Gastrocnemius medialis (tissue), 4 donors: ENCODE data around the gene SLC46A1. TPM values are rescaled to one million over a fixed set of nuclear protein-coding genes. Genes with fewer than 3 reads are reported as not detected.

Source experiments
- ATAC-seq, 2 donors: fragments of 150-250 bp; one replicate each; pipeline ENCODE4 v1.9.1; 2016
- DNase-seq, 2 donors: peaks; one replicate each; pipeline ENCODE4 v3.0.0-alpha.2; 2019
- H3K27ac ChIP-seq, 4 donors: fragments of 200-600 bp; sonication (generic); 1 replicate in 1 of 4; 2 replicates in 3 of 4; pipeline ENCODE4 v1.5.1; 2016 to 2018; ENCODE audit warnings: mild to moderate bottlenecking in 2 of 4, moderate library complexity in 1 of 4
- H3K27me3 ChIP-seq, 3 donors: fragments of 200-600 bp; sonication (generic) in 2 of 3; 1 replicate in 1 of 3; 2 replicates in 2 of 3; pipeline versions ENCODE4 v1.5.1 to v1.6.0; 2016 to 2019; ENCODE audit warnings: mild to moderate bottlenecking in 1 of 3, moderate library complexity in 1 of 3
- H3K36me3 ChIP-seq, 2 donors: fragments of 200-600 bp; sonication (generic) in 1 of 2; one replicate each; pipeline ENCODE4 v1.5.1; 2017 to 2018
- H3K4me1 ChIP-seq, 2 donors: fragments of 200-600 bp; sonication (generic) in 1 of 2; one replicate each; pipeline ENCODE4 v1.5.1; 2016 to 2017; ENCODE audit warnings: mild to moderate bottlenecking in 2 of 2
- H3K4me3 ChIP-seq, 4 donors: fragments of 200-600 bp; sonication (generic) in 3 of 4; 1 replicate in 1 of 4; 2 replicates in 3 of 4; pipeline ENCODE4 v1.5.1; 2016 to 2019; ENCODE audit warnings: mild to moderate bottlenecking in 2 of 4
- H3K9me3 ChIP-seq, 3 donors: fragments of 200-600 bp; sonication (generic) in 2 of 3; 1 replicate in 1 of 3; 2 replicates in 2 of 3; pipeline ENCODE4 v1.5.1; 2016 to 2019
- POLR2A ChIP-seq, 2 donors: fragments of 450-650 bp; IDR thresholded peaks; one replicate each; pipeline ENCODE4 v1.6.1; 2017; ENCODE audit warnings: antibody characterized with exemption in 2 of 2, mild to moderate bottlenecking in 2 of 2, moderate library complexity in 2 of 2
- in situ Hi-C, 4 donors: fragments of 200-750 bp; cut with MboI; loops; one replicate each; pipeline versions ENCODE4 v1.15.0 to v1.8.0; 2017; ENCODE audit warnings: low sequenced_read_pairs in 4 of 4
- intact Hi-C: fragments of 100-400 bp; cut with DNase I; formaldehyde crosslinking; loops from one replicate; pipeline ENCODE4 v1.15.1; 2023; ENCODE audit warnings: low total_unique reads
- total RNA-seq, 4 donors: library from RNA; depleted of rRNA; stranded (reverse); fragments of >200 nt; gene quantifications; one replicate each; pipeline versions ENCODE4 v1.1.0 to v1.2.3, GENCODE V29; 2016
- TF ChIP-seq, protein P1 (sequence below), 5 experiments: fragments of 450-650 bp in 3 of 5; fragments of 200-600 bp in 2 of 5; sonication (generic) in 2 of 5; IDR thresholded peaks in 4 of 5; conservative IDR thresholded peaks in 1 of 5; 1 replicate in 4 of 5; 2 replicates in 1 of 5; pipeline ENCODE4 v1.5.1; 2016 to 2019; ENCODE audit warnings: antibody characterized with exemption in 5 of 5, mild to moderate bottlenecking in 3 of 5, moderate library complexity in 3 of 5

SLC46A1 gene
- total RNA-seq, 4 donors from 2014 or later = 1.9 to 3.5 (median 2.4) TPM

DNA sequence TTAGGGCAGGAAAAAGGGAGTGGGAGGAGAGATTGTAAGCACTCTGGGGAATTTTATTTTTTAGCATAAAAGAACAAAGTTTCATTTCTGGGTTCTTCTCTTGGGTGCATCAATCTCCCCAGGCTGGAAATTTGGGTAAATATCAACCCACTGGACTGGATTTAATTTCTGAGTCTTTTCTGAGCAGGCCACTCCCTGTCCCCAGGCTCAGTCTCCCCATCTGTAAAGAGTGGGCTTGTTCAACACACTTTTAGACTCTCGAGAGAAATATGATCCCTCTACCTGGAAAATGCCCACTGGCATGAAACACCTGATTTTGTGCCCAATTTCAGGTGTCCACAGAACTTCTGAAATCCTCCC is 35.3 kb downstream of the SLC46A1 start:
- Histone ChIP-seq H3K36me3 (no peaks in the 10 kb centered on the region), H3K27ac (peak overlapping the region; percentile 32 to 44 (median 37)), H3K4me3 (peak overlapping the region in 1 of 4 donors; percentile 63), H3K9me3 (no peaks in the 10 kb centered on the region), H3K27me3 (no peaks in the 10 kb centered on the region), H3K4me1 (peaks cover 10 to 11% of the 10 kb centered on the region in 2 donors)
- DNase-seq (no peak), ATAC-seq (no peak)
- intact Hi-C loops (loop anchor here (2.0 kb wide), 1 partner anchor 14 kb away; the partner anchor contains the start of gene POLDIP2), in situ Hi-C loops (loop anchor here in 1 of 4 donors (25.0 kb wide), 1 partner anchor 592 kb away; the partner anchor contains the start of gene PHF12)
- TF ChIP-seq POLR2A (IDR thresholded peaks at IDR 0.05) = no peak
- TF ChIP-seq, protein P1, sequence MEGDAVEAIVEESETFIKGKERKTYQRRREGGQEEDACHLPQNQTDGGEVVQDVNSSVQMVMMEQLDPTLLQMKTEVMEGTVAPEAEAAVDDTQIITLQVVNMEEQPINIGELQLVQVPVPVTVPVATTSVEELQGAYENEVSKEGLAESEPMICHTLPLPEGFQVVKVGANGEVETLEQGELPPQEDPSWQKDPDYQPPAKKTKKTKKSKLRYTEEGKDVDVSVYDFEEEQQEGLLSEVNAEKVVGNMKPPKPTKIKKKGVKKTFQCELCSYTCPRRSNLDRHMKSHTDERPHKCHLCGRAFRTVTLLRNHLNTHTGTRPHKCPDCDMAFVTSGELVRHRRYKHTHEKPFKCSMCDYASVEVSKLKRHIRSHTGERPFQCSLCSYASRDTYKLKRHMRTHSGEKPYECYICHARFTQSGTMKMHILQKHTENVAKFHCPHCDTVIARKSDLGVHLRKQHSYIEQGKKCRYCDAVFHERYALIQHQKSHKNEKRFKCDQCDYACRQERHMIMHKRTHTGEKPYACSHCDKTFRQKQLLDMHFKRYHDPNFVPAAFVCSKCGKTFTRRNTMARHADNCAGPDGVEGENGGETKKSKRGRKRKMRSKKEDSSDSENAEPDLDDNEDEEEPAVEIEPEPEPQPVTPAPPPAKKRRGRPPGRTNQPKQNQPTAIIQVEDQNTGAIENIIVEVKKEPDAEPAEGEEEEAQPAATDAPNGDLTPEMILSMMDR (IDR thresholded peaks at IDR 0.05 in 4 of 5, conservative IDR thresholded peaks at IDR 0.05 in 1 of 5) = no peak

DNA sequence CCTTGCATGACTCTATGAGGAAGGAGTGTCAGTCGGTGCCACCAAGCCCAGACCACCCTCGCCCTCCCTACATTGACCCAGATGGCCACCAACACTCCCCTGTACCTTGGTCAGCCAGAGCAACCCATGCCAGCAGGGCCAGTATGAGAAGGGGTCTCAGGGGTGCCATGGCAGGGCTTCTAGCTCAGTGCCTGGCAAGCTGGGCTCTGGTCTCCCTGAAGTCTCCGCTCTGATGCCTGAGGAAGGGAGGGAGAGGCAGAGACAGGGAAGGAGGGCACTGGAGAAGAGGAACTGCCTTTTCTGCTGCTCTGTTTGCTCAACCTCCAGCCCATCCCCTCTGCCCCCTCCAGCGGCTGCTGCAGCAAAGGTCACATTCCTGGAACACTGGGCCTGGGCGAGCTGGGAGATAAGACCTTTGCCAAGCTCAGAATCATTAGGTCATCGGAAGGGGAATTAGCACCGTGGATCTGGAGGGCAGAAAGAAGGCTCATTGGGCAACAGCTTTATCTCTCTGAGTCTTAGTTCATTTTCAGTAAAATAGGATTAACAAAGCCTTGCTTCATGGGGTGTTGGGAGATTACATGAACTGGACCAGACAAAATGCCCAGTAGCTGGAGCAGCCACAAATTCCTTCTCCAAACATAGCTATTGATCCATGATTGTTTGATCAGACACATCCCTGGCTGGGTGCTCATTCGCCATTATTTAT is 35.8 kb downstream of the SLC46A1 start, which contains the start of gene VTN:
Gene VTN, minus strand, starts transcription at position 273 of the 709 bp plus-strand sequence. Its CDS starts 104 bp downstream, at position 169.
- H3K4me1 ChIP-seq = peaks cover 10 to 11% of the 10 kb centered on the region in 2 donors
- TF ChIP-seq, protein P1 (IDR thresholded peaks at IDR 0.05 in 4 of 5, conservative IDR thresholded peaks at IDR 0.05 in 1 of 5) = no peak
- H3K27me3 ChIP-seq = no peaks in the 10 kb centered on the region
- ATAC-seq (no peak), DNase-seq (no peak)
- no peaks in the 10 kb centered on the region for H3K9me3 ChIP-seq
- H3K36me3 ChIP-seq = no peaks in the 10 kb centered on the region
- intact Hi-C loops = loop anchor here (2.0 kb wide), 1 partner anchor 13 kb away; the partner anchor contains the start of gene POLDIP2
- in situ Hi-C loops = loop anchor here in 1 of 4 donors (25.0 kb wide), 1 partner anchor 592 kb away; the partner anchor contains the start of gene PHF12
- peak within 1 kb of the TSS; percentile 58 to 77 (median 64) for H3K4me3 ChIP-seq
- H3K27ac ChIP-seq = peak within 1 kb of the TSS; percentile 32 to 44 (median 37)

DNA sequence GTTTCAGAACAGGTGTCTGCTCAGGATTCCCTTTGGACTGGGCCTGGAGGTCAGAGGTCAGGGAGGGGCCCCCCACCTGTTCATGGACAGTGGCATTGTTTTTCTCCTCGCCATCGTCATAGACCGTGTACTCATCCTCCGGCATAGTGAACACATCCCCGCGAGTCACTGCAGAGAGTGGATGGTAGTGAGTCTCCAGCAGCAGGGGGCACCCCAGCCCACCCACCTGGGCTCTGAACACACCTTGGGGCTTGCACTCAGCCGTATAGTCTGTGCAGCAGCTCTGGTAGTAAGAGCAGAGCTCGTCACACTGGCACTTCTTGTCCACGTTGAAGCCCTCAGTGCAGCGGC is 36.4 kb downstream of the SLC46A1 start:
- intact Hi-C loops = loop anchor here (2.0 kb wide), 1 partner anchor 13 kb away; the partner anchor contains the start of gene POLDIP2
- H3K27me3 ChIP-seq = no peaks in the 10 kb centered on the region
- ATAC-seq (no peak), DNase-seq (no peak)
- H3K9me3 ChIP-seq = no peaks in the 10 kb centered on the region
- H3K36me3 ChIP-seq = peaks cover 0 to 1% of the 10 kb centered on the region in 2 donors
- no peak overlapping the region for H3K4me3 ChIP-seq
- H3K27ac ChIP-seq = no peak overlapping the region
- peaks cover 10 to 11% of the 10 kb centered on the region in 2 donors for H3K4me1 ChIP-seq
- no peak for TF ChIP-seq POLR2A (IDR thresholded peaks at IDR 0.05)
- TF ChIP-seq, protein P1 (IDR thresholded peaks at IDR 0.05 in 4 of 5, conservative IDR thresholded peaks at IDR 0.05 in 1 of 5) = no peak
- in situ Hi-C loops = loop anchor here in 1 of 4 donors (25.0 kb wide), 1 partner anchor 593 kb away; the partner anchor contains the start of gene PHF12

DNA sequence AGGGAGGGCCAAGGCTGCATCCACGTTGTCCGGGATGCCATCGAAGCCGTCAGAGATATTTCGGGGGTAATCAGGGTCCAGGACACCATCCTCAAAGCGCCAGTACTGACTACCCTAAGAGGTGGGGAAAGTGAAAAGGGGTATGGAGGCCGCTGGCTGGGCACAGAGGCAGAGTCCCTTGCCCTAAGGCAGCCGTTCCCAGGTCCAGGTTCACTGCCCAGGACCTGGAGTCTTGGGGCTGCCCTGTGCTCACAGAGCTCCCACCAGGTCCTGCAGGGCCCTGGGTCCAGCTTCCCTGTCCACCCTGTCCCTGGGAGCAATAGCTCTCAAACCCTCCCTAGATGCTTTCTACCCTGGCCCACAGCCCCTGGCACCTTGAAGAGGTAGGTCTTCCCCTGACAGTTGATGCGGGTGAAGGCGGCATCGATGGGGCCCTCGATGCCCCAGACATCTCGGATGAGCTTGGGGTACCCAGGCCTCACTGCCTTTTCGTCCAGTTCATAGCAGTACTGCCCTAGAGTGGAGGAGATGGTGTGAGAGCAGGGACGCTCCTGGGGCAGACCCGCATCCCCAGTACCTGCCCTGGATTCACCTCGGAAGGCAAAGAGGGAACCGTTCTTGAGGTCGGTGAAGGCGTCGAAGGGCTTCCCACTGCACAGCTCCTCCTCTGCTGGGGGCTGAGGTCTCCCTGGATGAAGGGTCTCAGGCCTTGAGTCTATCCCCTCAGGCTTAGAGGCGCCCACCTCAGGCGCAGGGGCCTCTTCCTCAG is 36.9 kb downstream of the SLC46A1 start:
- TF ChIP-seq POLR2A (IDR thresholded peaks at IDR 0.05) = no peak
- TF ChIP-seq, protein P1 (IDR thresholded peaks at IDR 0.05 in 4 of 5, conservative IDR thresholded peaks at IDR 0.05 in 1 of 5) = no peak
- no peak overlapping the region for H3K4me3 ChIP-seq
- in situ Hi-C loops = loop anchor here in 1 of 4 donors (25.0 kb wide), 1 partner anchor 593 kb away; the partner anchor contains the start of gene PHF12

More for the DNA sequence above, 36.9 kb downstream of the SLC46A1 start:
- H3K36me3 ChIP-seq = peaks cover 0 to 7% of the 10 kb centered on the region in 2 donors
- no peaks in the 10 kb centered on the region for H3K9me3 ChIP-seq
- H3K4me1 ChIP-seq = peaks cover 10 to 11% of the 10 kb centered on the region in 2 donors
- H3K27me3 ChIP-seq = no peaks in the 10 kb centered on the region
- DNase-seq (no peak), ATAC-seq (no peak)
- intact Hi-C loops = no loop called here
- H3K27ac ChIP-seq = no peak overlapping the region
